ENCODE results near the gene C14orf180.

DNA sequence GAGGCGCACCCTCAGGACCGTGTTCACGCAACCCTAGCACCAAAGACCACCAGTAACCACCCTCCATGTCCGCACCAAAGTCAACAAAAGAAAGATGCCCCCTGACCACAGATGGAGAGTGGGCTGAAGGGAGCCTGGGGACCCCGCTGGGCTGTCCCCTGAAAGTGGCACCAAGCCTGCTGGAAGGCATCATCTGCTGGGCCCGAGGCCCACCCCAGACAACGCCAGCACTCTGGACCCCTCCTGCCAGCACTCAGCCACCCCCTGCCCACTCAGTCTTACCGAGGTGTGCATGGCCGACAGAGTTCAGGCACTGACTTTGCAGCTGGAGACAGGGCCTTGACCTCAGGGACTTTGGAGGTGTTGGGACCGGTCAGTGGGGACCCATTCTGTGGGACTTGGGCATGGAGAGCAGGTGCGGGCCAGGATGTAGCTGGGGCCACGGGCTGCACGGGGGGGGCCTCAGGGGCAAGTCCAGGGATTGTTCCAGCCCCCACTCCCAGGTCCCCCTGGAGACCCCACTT lies 59.4 kb downstream of the C14orf180 start:
- TF ChIP-seq, protein P1, sequence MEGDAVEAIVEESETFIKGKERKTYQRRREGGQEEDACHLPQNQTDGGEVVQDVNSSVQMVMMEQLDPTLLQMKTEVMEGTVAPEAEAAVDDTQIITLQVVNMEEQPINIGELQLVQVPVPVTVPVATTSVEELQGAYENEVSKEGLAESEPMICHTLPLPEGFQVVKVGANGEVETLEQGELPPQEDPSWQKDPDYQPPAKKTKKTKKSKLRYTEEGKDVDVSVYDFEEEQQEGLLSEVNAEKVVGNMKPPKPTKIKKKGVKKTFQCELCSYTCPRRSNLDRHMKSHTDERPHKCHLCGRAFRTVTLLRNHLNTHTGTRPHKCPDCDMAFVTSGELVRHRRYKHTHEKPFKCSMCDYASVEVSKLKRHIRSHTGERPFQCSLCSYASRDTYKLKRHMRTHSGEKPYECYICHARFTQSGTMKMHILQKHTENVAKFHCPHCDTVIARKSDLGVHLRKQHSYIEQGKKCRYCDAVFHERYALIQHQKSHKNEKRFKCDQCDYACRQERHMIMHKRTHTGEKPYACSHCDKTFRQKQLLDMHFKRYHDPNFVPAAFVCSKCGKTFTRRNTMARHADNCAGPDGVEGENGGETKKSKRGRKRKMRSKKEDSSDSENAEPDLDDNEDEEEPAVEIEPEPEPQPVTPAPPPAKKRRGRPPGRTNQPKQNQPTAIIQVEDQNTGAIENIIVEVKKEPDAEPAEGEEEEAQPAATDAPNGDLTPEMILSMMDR (IDR thresholded peaks at IDR 0.05): no peak
- no peak for TF ChIP-seq POLR2A (IDR thresholded peaks at IDR 0.05; ENCODE audit: low read length)
- TF ChIP-seq EHF (CRISPR knock-in tag; IDR thresholded peaks at IDR 0.05): no peak
- TF ChIP-seq, protein P2, sequence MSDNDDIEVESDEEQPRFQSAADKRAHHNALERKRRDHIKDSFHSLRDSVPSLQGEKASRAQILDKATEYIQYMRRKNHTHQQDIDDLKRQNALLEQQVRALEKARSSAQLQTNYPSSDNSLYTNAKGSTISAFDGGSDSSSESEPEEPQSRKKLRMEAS (IDR thresholded peaks at IDR 0.05): no peak
- no peak for TF ChIP-seq CBX2 (IDR thresholded peaks at IDR 0.05; ENCODE audit: borderline replicate concordance, low read depth)
- no peak for TF ChIP-seq RAD21 (conservative IDR thresholded peaks at IDR 0.05 in 1 of 2, IDR thresholded peaks at IDR 0.05 in 1 of 2)
- no peak for TF ChIP-seq HDAC2 (IDR thresholded peaks at IDR 0.05)
- TF ChIP-seq, protein P3, sequence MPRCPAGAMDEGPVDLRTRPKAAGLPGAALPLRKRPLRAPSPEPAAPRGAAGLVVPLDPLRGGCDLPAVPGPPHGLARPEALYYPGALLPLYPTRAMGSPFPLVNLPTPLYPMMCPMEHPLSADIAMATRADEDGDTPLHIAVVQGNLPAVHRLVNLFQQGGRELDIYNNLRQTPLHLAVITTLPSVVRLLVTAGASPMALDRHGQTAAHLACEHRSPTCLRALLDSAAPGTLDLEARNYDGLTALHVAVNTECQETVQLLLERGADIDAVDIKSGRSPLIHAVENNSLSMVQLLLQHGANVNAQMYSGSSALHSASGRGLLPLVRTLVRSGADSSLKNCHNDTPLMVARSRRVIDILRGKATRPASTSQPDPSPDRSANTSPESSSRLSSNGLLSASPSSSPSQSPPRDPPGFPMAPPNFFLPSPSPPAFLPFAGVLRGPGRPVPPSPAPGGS (IDR thresholded peaks at IDR 0.05): no peak
- TF ChIP-seq CHD2 (IDR thresholded peaks at IDR 0.05; ENCODE audit: low read length, partially characterized antibody): no peak
- TF ChIP-seq, protein P4, sequence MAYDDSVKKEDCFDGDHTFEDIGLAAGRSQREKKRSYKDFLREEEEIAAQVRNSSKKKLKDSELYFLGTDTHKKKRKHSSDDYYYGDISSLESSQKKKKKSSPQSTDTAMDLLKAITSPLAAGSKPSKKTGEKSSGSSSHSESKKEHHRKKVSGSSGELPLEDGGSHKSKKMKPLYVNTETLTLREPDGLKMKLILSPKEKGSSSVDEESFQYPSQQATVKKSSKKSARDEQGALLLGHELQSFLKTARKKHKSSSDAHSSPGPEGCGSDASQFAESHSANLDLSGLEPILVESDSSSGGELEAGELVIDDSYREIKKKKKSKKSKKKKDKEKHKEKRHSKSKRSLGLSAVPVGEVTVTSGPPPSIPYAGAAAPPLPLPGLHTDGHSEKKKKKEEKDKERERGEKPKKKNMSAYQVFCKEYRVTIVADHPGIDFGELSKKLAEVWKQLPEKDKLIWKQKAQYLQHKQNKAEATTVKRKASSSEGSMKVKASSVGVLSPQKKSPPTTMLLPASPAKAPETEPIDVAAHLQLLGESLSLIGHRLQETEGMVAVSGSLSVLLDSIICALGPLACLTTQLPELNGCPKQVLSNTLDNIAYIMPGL (CRISPR knock-in tag; IDR thresholded peaks at IDR 0.05; ENCODE audit: borderline replicate concordance): no peak
- TF ChIP-seq SREBF2 (IDR thresholded peaks at IDR 0.05): no peak
- no peak for TF ChIP-seq ZFP36 (IDR thresholded peaks at IDR 0.05; ENCODE audit: borderline replicate concordance, partially characterized antibody)
- no peak for TF ChIP-seq CEBPB (IDR thresholded peaks at IDR 0.05)
- TF ChIP-seq MAZ (IDR thresholded peaks at IDR 0.05; ENCODE audit: borderline replicate concordance, low read depth, low read length): no peak
